GM21717 (cell line): ENCODE data around the gene LRP1B.

ENCODE experiments used
- ATAC-seq: cut with Tn5 transposase; IDR thresholded peaks from one replicate; pipeline ENCODE4 v1.9.1; 2021; ENCODE audit warnings: mild to moderate bottlenecking, moderate library complexity; ENCODE audit not compliant: unreplicated experiment

LRP1B gene

DNA sequence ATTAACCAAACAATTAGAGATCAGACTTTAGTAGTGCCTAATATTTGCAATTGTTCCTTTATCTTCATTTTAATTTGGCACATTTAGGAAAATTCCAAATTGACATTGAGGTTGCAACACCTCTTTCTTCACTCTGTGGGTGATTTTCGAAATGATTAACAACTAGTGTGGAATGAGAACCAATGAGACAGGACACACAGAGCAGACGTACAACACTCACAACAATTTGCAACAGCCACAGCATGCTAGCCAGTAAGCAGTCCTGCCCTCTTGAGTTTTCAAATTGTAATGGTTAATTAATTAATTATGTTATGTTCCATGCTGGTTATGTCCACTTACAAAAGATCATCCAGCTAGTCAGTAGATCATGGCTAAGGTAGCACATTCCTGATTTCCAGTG is 339.3 kb downstream of the LRP1B start:
- no peak for ATAC-seq

GRCh38 chr2:141782574-141782973 is 348.2 kb downstream of the LRP1B start:
- no peak for ATAC-seq

DNA sequence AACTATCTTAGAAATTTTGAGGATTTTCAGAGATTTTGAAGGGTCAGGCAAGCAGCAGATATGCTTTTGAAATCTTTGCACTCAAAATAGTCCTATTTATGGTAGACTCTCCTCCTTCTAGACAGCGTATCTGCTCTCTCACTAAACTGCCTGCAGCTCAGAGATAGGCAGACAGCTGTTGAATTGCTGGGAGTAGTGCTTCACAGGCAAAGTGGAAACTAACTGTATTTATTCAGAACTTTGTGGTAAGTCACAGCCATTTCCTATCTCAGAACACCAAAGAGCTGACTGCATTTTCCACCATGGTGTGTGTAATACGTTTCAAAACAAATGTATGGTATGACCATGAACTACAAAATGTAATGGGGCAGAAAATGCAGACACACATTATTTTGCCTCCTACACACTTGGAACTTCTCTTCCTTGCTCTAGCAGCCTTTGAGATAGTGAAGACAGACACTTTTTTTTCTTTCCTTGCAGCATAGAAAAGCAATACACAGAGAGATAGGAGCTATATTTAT is 352.4 kb downstream of the LRP1B start:
- ATAC-seq, result no peak

GRCh38 chr2:141770530-141770929 is 360.3 kb downstream of the LRP1B start:
- ATAC-seq, result no peak

DNA sequence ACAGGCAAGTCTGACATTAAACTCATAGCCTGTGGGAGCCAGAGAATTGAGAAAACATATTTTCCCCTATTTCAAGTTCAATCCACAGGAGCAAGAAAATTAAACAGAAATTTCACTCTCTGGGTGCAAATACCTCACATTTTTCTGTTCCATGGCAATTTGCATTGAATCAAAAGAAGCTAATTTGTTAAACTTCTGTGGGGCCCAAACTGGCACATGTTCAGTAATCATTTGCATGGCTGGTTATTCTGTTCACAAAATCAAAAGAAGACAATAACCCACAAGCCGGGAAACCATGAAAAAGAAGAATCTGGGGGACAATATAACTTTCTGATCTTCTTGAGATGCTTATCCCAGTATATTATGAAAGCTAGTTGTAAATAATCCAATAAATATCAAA is 363.1 kb downstream of the LRP1B start:
- ATAC-seq, result no peak

GRCh38 chr2:141767051-141767450 is 363.8 kb downstream of the LRP1B start:
- ATAC-seq, result no peak

GRCh38 chr2:141766225-141766624 is 364.6 kb downstream of the LRP1B start:
- no peak for ATAC-seq

- ATAC-seq, result no peak
These were observed 382.2 kb downstream of the LRP1B start for GRCh38 chr2:141748616-141749015.

- no peak for ATAC-seq
These were observed 389.2 kb downstream of the LRP1B start for GRCh38 chr2:141741652-141742051.

DNA sequence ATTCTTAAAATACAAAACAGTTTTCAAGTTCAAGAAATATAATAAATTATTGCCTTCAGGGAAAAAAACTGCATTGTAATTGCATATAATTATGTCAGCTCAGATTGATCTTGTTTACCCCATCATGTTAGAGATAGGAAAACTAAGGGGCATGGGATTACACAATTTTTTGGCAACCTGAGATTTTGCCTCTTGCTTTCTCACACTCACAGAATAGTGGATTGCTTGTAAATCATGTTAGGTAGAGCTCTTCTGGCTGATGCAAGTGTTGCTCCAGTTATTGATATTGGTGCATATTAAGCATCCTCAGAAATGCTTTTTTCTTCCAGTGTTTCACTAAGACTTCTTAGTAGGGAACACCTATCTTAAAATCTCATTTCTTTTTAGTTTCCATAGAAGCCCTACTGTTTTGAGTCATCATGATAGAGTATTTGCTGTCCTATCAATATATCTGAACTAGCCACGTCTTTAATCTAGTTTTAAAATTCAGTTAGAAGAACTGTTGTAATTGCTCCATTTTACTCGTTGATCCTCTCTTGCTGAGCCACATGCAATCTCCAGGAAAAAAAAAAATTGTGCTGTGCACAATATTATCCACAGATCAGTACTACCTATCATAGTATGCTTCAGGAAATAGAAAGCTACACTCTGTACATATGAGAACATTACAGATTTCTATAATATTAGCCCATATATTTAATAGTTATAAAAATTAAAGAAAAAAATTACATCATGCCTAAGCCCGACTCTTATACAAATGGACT is 393.1 kb downstream of the LRP1B start:
- no peak for ATAC-seq

DNA sequence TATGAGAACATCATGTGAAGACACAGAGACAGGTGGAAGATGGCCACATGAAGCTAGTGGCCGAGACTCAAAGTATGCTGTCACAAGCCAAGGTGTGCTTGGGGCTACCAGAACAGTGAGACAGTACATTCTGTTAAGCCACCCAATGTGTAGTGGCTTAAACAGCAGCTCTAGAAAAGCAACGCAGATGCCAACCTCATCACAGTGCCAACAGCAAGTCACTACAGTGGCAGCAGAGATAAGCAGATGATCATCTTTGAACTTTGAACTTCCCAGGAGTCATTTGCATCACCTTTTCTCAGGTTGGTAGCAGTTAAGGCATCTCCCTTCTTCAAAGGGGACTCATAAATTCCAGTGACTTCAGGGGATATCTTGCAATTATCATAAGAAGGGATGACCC is 394.4 kb downstream of the LRP1B start:
- no peak for ATAC-seq

DNA sequence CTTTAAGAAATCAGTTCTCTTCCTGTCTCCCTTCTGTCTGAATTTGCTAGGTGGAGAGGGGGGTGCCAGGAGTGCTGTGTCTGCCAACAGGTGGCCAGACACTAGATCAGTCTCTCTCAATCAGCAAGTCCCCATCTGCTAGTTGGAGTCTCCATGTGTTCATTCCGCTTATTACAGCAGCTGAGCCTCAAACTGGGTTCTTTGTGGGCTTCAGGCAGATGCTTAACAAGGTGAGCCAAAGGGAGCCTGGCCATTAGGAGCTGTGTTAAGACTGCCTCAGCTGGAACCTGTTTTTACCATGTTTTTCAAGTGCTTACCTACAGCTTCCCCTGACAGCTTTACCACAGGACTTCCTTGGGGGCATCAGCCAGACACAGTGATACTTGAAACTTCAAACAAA is 401.9 kb downstream of the LRP1B start:
- no peak for ATAC-seq

- no peak for ATAC-seq
These were observed 402.7 kb downstream of the LRP1B start for GRCh38 chr2:141728142-141728541.

DNA sequence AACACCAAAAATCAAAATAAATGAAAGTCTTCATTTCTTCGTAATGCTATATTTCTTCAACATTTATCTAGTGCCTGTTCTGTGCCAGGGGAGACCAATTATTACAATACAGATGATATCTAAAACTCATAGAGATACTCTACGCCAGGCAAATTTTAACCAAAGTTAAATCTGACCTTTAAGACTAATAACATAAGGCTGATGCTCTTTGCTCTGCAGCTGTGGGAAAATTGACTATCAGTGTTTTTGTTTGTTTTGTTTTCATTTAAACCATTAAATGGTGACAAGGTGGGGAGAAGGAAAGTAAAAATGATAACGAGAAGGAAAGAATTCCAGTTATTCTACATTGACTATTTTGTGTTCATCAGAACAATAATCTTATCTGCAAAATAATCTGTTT is 406.4 kb downstream of the LRP1B start:
- no peak for ATAC-seq

- ATAC-seq, result no peak
These were observed 407.0 kb downstream of the LRP1B start for GRCh38 chr2:141723814-141724213.

DNA sequence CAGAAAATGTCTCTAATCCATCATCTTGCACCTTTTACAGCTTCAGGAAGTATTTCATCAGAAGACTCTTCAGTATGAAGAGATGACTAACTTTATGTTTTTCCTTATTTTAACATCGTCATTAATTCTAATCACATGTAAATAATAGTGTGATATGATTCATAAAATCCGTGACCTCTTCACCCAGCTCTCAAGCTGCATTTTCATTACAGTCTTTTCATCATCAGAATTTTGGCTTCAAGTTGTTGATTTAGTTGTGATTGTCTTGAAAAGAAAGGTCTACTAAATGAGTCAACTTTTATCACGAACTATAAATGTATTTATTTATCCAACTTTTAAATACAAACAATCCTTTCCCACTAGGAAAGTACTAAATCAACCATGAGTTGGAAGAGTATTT is 410.3 kb downstream of the LRP1B start:
- no peak for ATAC-seq

- no peak for ATAC-seq
These were observed 416.3 kb downstream of the LRP1B start for GRCh38 chr2:141714496-141714895.

- no peak for ATAC-seq
These were observed 419.2 kb downstream of the LRP1B start for GRCh38 chr2:141711627-141712026.

GRCh38 chr2:141710589-141711239 is 420.1 kb downstream of the LRP1B start:
- ATAC-seq, result no peak

DNA sequence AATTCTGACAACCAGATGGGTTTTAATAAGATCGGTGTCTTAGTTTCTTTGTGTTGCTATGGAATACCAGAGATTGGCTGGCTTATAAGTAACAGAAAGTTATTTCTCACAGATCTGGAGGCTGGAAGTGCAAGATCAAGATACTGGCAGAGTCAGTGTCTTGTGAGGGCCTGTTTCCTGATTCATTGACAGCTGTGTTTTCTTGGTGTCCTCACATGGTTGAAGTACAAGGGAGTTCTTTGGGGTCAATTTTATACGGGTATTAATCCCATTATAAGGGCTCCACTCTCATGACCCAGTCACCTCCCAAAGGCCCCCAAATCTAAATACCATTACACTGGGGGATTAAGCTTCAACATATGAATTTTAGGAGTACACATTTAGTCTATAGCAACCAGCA is 421.1 kb downstream of the LRP1B start:
- ATAC-seq, result no peak

DNA sequence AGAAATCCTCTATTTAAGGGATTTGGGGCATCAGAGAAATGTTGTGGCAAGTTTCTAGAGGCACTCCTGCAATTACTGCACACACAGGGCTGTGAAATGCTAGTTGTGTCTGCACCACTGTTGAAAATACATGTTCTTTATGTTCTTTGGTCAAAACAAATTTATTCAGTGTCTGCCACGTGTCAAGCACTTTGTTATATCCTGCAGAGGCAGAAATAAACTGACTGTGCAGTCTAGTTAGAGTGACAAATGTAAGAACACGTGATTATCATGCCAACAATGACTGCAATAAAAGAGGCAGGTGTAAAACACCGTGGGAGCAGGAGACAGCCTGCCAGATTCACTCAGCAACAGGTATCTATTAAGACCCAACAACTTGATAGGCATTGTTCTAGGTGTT is 423.3 kb downstream of the LRP1B start:
- ATAC-seq, result no peak

GRCh38 chr2:141704541-141704940 is 426.3 kb downstream of the LRP1B start:
- no peak for ATAC-seq
